H1 (cell line): ENCODE results near the gene DCPS. TPM values are rescaled to one million over a fixed set of nuclear protein-coding genes. Genes with fewer than 3 reads are reported as not detected.

Experiments used
- E2F6 ChIP-seq: IDR thresholded peaks from 2 replicates; pipeline ENCODE4 v1.6.1; 2012; ENCODE audit warnings: inconsistent platforms
- HDAC2 ChIP-seq, 2 experiments: fragments of 300-600 bp in 1 of 2; sonication (generic) in 1 of 2; IDR thresholded peaks; 2 replicates each; pipeline ENCODE4 v1.6.1; 2011 to 2012; ENCODE audit warnings: low read depth in 2 of 2, low read length in 2 of 2, mild to moderate bottlenecking in 2 of 2, moderate library complexity in 2 of 2, borderline replicate concordance in 1 of 2, inconsistent platforms in 1 of 2
- SUZ12 ChIP-seq: fragments of 200-600 bp; sonication (generic); IDR thresholded peaks from 2 replicates; pipeline ENCODE4 v1.6.1; 2012; ENCODE audit warnings: mild to moderate bottlenecking, inconsistent platforms, low read length, moderate library complexity, mixed read lengths
- polyA plus RNA-seq, 7 experiments: library from polyadenylated mRNA; depleted of rRNA in 3 of 7; stranded (reverse) in 5 of 7; unstranded in 2 of 7; fragments of >200 nt in 5 of 7; fragments of 200-250 nt in 2 of 7; gene quantifications; 1 replicate in 5 of 7; 2 replicates in 1 of 7; 4 replicates in 1 of 7; pipeline versions ENCODE4 v1.2.1 to v1.2.3, GENCODE V29; 2011 to 2013; ENCODE audit warnings: missing spikeins in 2 of 7, mixed read lengths in 2 of 7
- total RNA-seq: library from RNA; stranded (reverse); fragmentation: NEBNext Ultra II Directional; extraction: Animal tissue kit (Norgen Biotek cat#: 25700); gene quantifications from 2 replicates; pipeline ENCODE4 v1.2.1, GENCODE V29; 2021

The DCPS gene
- total and polyA plus RNA-seq, 2 of the 8 experiments (the other 6 are each of a cell fraction or from before 2014, with no cell fraction given), result 24.6 to 55.2 TPM

- no peak for TF ChIP-seq HDAC2 (IDR thresholded peaks at IDR 0.05; ENCODE audit: borderline replicate concordance in 1 of 2, low read depth in 2 of 2, low read length in 2 of 2)
- TF ChIP-seq E2F6, result no peak
- no peak for TF ChIP-seq SUZ12
- TF ChIP-seq, all 59 proteins: peak for 0
These were observed 36.1 kb downstream of the DCPS start (continued) for GRCh38 chr11:126339863-126340434.
